Transverse colon (tissue), 3 donors: ENCODE measurements around the gene LEPR.

ENCODE experiments used
- POLR2A ChIP-seq: fragments of 450-650 bp; IDR thresholded peaks from one replicate; pipeline ENCODE4 v1.6.1; 2016; ENCODE audit warnings: antibody characterized with exemption, mild to moderate bottlenecking, moderate library complexity
- TF ChIP-seq, protein P1 (sequence below), 5 experiments: fragments of 200-600 bp in 3 of 5; fragments of 450-650 bp in 2 of 5; sonication (generic) in 3 of 5; IDR thresholded peaks; 1 replicate in 2 of 5; 2 replicates in 3 of 5; pipeline ENCODE4 v1.5.1; 2016 to 2017; ENCODE audit warnings: antibody characterized with exemption in 5 of 5, inconsistent platforms in 3 of 5, mild to moderate bottlenecking in 2 of 5, moderate library complexity in 1 of 5

DNA sequence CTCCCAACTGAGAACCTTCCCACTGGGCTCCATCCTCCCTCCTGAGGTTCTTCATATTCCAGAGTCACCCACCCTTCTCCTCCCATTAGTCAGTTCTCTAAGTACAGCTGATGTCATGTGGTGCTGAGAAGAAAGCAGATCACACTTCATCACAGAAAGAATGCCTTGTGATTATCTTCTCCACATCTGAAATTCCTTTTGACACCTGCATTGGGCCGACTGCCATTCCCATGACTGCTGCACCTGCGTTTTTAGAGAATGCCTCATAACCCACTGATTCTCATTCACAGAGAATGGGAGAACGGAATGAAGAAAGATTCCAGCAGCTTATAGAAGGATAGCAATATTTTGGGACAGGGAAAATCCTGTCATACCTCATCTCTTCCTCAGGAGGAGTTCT lies 14.3 kb downstream of the LEPR start:
- TF ChIP-seq, protein P1, sequence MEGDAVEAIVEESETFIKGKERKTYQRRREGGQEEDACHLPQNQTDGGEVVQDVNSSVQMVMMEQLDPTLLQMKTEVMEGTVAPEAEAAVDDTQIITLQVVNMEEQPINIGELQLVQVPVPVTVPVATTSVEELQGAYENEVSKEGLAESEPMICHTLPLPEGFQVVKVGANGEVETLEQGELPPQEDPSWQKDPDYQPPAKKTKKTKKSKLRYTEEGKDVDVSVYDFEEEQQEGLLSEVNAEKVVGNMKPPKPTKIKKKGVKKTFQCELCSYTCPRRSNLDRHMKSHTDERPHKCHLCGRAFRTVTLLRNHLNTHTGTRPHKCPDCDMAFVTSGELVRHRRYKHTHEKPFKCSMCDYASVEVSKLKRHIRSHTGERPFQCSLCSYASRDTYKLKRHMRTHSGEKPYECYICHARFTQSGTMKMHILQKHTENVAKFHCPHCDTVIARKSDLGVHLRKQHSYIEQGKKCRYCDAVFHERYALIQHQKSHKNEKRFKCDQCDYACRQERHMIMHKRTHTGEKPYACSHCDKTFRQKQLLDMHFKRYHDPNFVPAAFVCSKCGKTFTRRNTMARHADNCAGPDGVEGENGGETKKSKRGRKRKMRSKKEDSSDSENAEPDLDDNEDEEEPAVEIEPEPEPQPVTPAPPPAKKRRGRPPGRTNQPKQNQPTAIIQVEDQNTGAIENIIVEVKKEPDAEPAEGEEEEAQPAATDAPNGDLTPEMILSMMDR (IDR thresholded peaks at IDR 0.05): no peak
- no peak for TF ChIP-seq POLR2A
